ENCODE results near the gene PHETA1. TPM values are rescaled to one million over a fixed set of nuclear protein-coding genes. Genes with fewer than 3 reads are reported as not detected.
A peak's percentile ranks its signal among the peaks of the same experiment; 100 is the strongest.

Gene PHETA1
- total RNA-seq, 1 donor from 2014 or later, result 14.9 TPM

- no peaks in the 10 kb centered on the region for H4K20me1 ChIP-seq (ENCODE audit: insufficient read depth, low read length)
- no peak overlapping the region for H3K4me2 ChIP-seq (ENCODE audit: low read length)
- TF ChIP-seq EZH2 (IDR thresholded peaks at IDR 0.05; ENCODE audit: insufficient read depth, low read length), result no peak
- no peak for TF ChIP-seq CTCF (IDR thresholded peaks at IDR 0.05; ENCODE audit: insufficient read depth, low read depth, low read length)
- no peak overlapping the region for H3K27ac ChIP-seq (ENCODE audit: low read depth, low read length)
- no peaks in the 10 kb centered on the region for H3K79me2 ChIP-seq (ENCODE audit: insufficient read depth, low read length)
- no peak for DNase-seq (ENCODE audit: low read depth)
- Mint-ChIP-seq H3K27me3 (ENCODE audit: low read depth, unreplicated experiment) (peaks cover 10% of the 10 kb centered on the region), H3K36me3 (ENCODE audit: low read depth, unreplicated experiment) (no peaks in the 10 kb centered on the region), H3K4me1 (ENCODE audit: low read depth, unreplicated experiment) (no peaks in the 10 kb centered on the region), H3K27ac (ENCODE audit: unreplicated experiment) (no peak overlapping the region), H3K4me3 (ENCODE audit: unreplicated experiment) (no peak overlapping the region), H3K9me3 (ENCODE audit: unreplicated experiment) (peaks cover 2% of the 10 kb centered on the region)
- H3K9me3 ChIP-seq (ENCODE audit: insufficient read depth, low read depth, low read length), result no peaks in the 10 kb centered on the region
- H3K9ac ChIP-seq (ENCODE audit: low read length), result no peak overlapping the region
- H3K36me3 ChIP-seq (ENCODE audit: insufficient read depth, low read length), result no peaks in the 10 kb centered on the region
- no peak overlapping the region for H2AFZ ChIP-seq (ENCODE audit: low read depth, low read length)
- H3K4me1 ChIP-seq (ENCODE audit: insufficient read depth, low read length), result no peaks in the 10 kb centered on the region
- peaks cover 2% of the 10 kb centered on the region for H3K27me3 ChIP-seq (ENCODE audit: insufficient read depth, low read length)
- H3K4me3 ChIP-seq (ENCODE audit: insufficient read depth, low read depth, low read length), result no peak overlapping the region
- FAIRE-seq, result no peak
Measured at GRCh38 chr12:111328138-111328537, 40.8 kb downstream of the PHETA1 start.

- no peak overlapping the region for H3K4me3 ChIP-seq (ENCODE audit: insufficient read depth, low read depth, low read length)
- peaks cover under 1% of the 10 kb centered on the region for H3K27me3 ChIP-seq (ENCODE audit: insufficient read depth, low read length)
- no peak overlapping the region for H2AFZ ChIP-seq (ENCODE audit: low read depth, low read length)
- H3K4me1 ChIP-seq (ENCODE audit: insufficient read depth, low read length), result no peaks in the 10 kb centered on the region
- peaks cover 10% of the 10 kb centered on the region for H3K27me3 Mint-ChIP-seq (ENCODE audit: low read depth, unreplicated experiment)
- H3K4me2 ChIP-seq (ENCODE audit: low read length), result no peak overlapping the region
- H3K9ac ChIP-seq (ENCODE audit: low read length), result no peak overlapping the region
- no peaks in the 10 kb centered on the region for H3K9me3 ChIP-seq (ENCODE audit: insufficient read depth, low read depth, low read length)
- peaks cover 2% of the 10 kb centered on the region for H3K9me3 Mint-ChIP-seq (ENCODE audit: unreplicated experiment)
- H3K79me2 ChIP-seq (ENCODE audit: insufficient read depth, low read length), result no peaks in the 10 kb centered on the region
- no peak for FAIRE-seq
- H3K27ac Mint-ChIP-seq (ENCODE audit: unreplicated experiment), result no peak overlapping the region
- H3K36me3 Mint-ChIP-seq (ENCODE audit: low read depth, unreplicated experiment), result no peaks in the 10 kb centered on the region
- no peak overlapping the region for H3K27ac ChIP-seq (ENCODE audit: low read depth, low read length)
- DNase-seq (ENCODE audit: low read depth), result no peak
- TF ChIP-seq EZH2 (IDR thresholded peaks at IDR 0.05; ENCODE audit: insufficient read depth, low read length) (no peak), CTCF (IDR thresholded peaks at IDR 0.05; ENCODE audit: insufficient read depth, low read depth, low read length) (no peak)
- H3K4me3 Mint-ChIP-seq (ENCODE audit: unreplicated experiment), result no peak overlapping the region
- no peaks in the 10 kb centered on the region for H4K20me1 ChIP-seq (ENCODE audit: insufficient read depth, low read length)
- no peaks in the 10 kb centered on the region for H3K4me1 Mint-ChIP-seq (ENCODE audit: low read depth, unreplicated experiment)
- H3K36me3 ChIP-seq (ENCODE audit: insufficient read depth, low read length), result no peaks in the 10 kb centered on the region
Measured at GRCh38 chr12:111327474-111327873, 41.4 kb downstream of the PHETA1 start.

GRCh38 chr12:111322336-111323250, 46.3 kb downstream of the PHETA1 start:
- H3K36me3 Mint-ChIP-seq (ENCODE audit: low read depth, unreplicated experiment), result no peaks in the 10 kb centered on the region
- Histone ChIP-seq H3K79me2 (ENCODE audit: insufficient read depth, low read length) (no peaks in the 10 kb centered on the region), H3K27me3 (ENCODE audit: insufficient read depth, low read length) (no peaks in the 10 kb centered on the region), H3K9ac (ENCODE audit: low read length) (no peak overlapping the region), H3K27ac (ENCODE audit: low read depth, low read length) (no peak overlapping the region), H2AFZ (ENCODE audit: low read depth, low read length) (no peak overlapping the region), H3K36me3 (ENCODE audit: insufficient read depth, low read length) (no peaks in the 10 kb centered on the region), H3K9me3 (ENCODE audit: insufficient read depth, low read depth, low read length) (no peaks in the 10 kb centered on the region), H3K4me2 (ENCODE audit: low read length) (peak overlapping the region; percentile 22), H3K4me3 (ENCODE audit: insufficient read depth, low read depth, low read length) (no peak overlapping the region), H4K20me1 (ENCODE audit: insufficient read depth, low read length) (no peaks in the 10 kb centered on the region), H3K4me1 (ENCODE audit: insufficient read depth, low read length) (no peaks in the 10 kb centered on the region)
- TF ChIP-seq CTCF (IDR thresholded peaks at IDR 0.05; ENCODE audit: insufficient read depth, low read depth, low read length), result no peak
- TF ChIP-seq EZH2 (IDR thresholded peaks at IDR 0.05; ENCODE audit: insufficient read depth, low read length), result no peak
- FAIRE-seq (no peak), DNase-seq (ENCODE audit: low read depth) (peak; percentile 12)
- H3K9me3 Mint-ChIP-seq (ENCODE audit: unreplicated experiment), result peaks cover 2% of the 10 kb centered on the region
- H3K27ac Mint-ChIP-seq (ENCODE audit: unreplicated experiment), result no peak overlapping the region
- H3K4me3 Mint-ChIP-seq (ENCODE audit: unreplicated experiment), result no peak overlapping the region
- peaks cover 4% of the 10 kb centered on the region for H3K27me3 Mint-ChIP-seq (ENCODE audit: low read depth, unreplicated experiment)
- no peaks in the 10 kb centered on the region for H3K4me1 Mint-ChIP-seq (ENCODE audit: low read depth, unreplicated experiment)
